Astrocyte of the cerebellum (primary cell): ENCODE results near the gene ARHGAP15.

Source experiments
- DNase-seq: peaks from one replicate; pipeline ENCODE4 v3.0.0-alpha.2; 2011; ENCODE audit warnings: low read depth
- H3K4me3 ChIP-seq: 2 replicates; pipeline ENCODE4 v1.5.1; 2011; ENCODE audit warnings: mild to moderate bottlenecking, low read depth, low read length, moderate library complexity
- CTCF ChIP-seq: IDR thresholded peaks from 2 replicates; pipeline ENCODE4 v1.5.1; 2012; ENCODE audit warnings: low read length, low read depth, moderate library complexity, mild to moderate bottlenecking; ENCODE audit errors: missing control alignments
- in situ Hi-C: cut with HindIII; loops from 2 replicates; pipeline ENCODE4 v1.10.0; 2017; ENCODE audit warnings: low sequenced_read_pairs

ARHGAP15 gene

GRCh38 chr2:143468341-143468888 lies 339.2 kb downstream of the ARHGAP15 start:
- in situ Hi-C loops: no loop called here
- TF ChIP-seq CTCF: no peak
- DNase-seq: no peak
- H3K4me3 ChIP-seq: no peak overlapping the region

GRCh38 chr2:143469323-143469722 lies 340.1 kb downstream of the ARHGAP15 start:
- DNase-seq: no peak
- no peak for TF ChIP-seq CTCF
- H3K4me3 ChIP-seq: no peak overlapping the region
- in situ Hi-C loops: no loop called here

- in situ Hi-C loops: no loop called here
- no peak for TF ChIP-seq CTCF
- no peak for DNase-seq
Measured at GRCh38 chr2:143471550-143471949, 342.3 kb downstream of the ARHGAP15 start.

GRCh38 chr2:143473216-143473615 lies 344.0 kb downstream of the ARHGAP15 start:
- no peak overlapping the region for H3K4me3 ChIP-seq
- in situ Hi-C loops: no loop called here
- peak; percentile 31 for DNase-seq
- no peak for TF ChIP-seq CTCF

More at GRCh38 chr2:143471550-143471949, 342.3 kb downstream of the ARHGAP15 start:
- no peak overlapping the region for H3K4me3 ChIP-seq

GRCh38 chr2:143473820-143474219 lies 344.6 kb downstream of the ARHGAP15 start:
- TF ChIP-seq CTCF: no peak
- in situ Hi-C loops: no loop called here
- no peak for DNase-seq
- H3K4me3 ChIP-seq: no peak overlapping the region

GRCh38 chr2:143474586-143474985 lies 345.4 kb downstream of the ARHGAP15 start:
- TF ChIP-seq CTCF: no peak
- H3K4me3 ChIP-seq: no peak overlapping the region
- DNase-seq: no peak
- in situ Hi-C loops: no loop called here
